CD14-positive monocyte (primary cell): Measurements from ENCODE around the gene PRRC2B. TPM values are rescaled to one million over a fixed set of nuclear protein-coding genes. Genes with fewer than 3 reads are reported as not detected.

Experiments used
- DNase-seq, 3 donors: peaks; one replicate each; pipeline ENCODE4 v3.0.0-alpha.2; 2011 to 2022
- H2AFZ ChIP-seq: 2 replicates; pipeline ENCODE4 v1.6.0; 2012; ENCODE audit warnings: mild to moderate bottlenecking, low read depth, low read length, inconsistent platforms; ENCODE audit not compliant: insufficient read depth, poor library complexity, severe bottlenecking
- H3K27ac ChIP-seq, 2 donors: 1 replicate in 1 of 2; 2 replicates in 1 of 2; pipeline ENCODE4 v1.5.1; 2012 to 2013; ENCODE audit warnings: low read length in 2 of 2, control low read depth in 1 of 2, inconsistent platforms in 1 of 2, low read depth in 1 of 2, mild to moderate bottlenecking in 1 of 2
- H3K27me3 ChIP-seq, 2 donors: one replicate each; pipeline versions ENCODE4 v1.6.0 to v1.6.1; 2011 to 2013; ENCODE audit warnings: low read length in 2 of 2; ENCODE audit not compliant: control insufficient read depth in 2 of 2, insufficient read depth in 2 of 2
- H3K36me3 ChIP-seq, 2 donors: replicated peaks in 1 of 2; 1 replicate in 1 of 2; 2 replicates in 1 of 2; pipeline versions ENCODE4 v1.5.1 to v1.6.1; 2012 to 2013; ENCODE audit warnings: low read length in 2 of 2, control low read depth in 1 of 2, inconsistent platforms in 1 of 2, mild to moderate bottlenecking in 1 of 2; ENCODE audit not compliant: insufficient read depth in 2 of 2, control insufficient read depth in 1 of 2
- H3K4me1 ChIP-seq, 2 donors: 1 replicate in 1 of 2; 2 replicates in 1 of 2; pipeline versions ENCODE4 v1.5.1 to v1.6.1; 2012 to 2013; ENCODE audit warnings: low read length in 2 of 2, control low read depth in 1 of 2, inconsistent platforms in 1 of 2, mild to moderate bottlenecking in 1 of 2, moderate library complexity in 1 of 2; ENCODE audit not compliant: insufficient read depth in 2 of 2, control insufficient read depth in 1 of 2
- H3K4me2 ChIP-seq: replicated peaks from 2 replicates; pipeline ENCODE3; 2012; ENCODE audit warnings: low read length, moderate library complexity, mild to moderate bottlenecking; ENCODE audit not compliant: poor library complexity, severe bottlenecking; ENCODE audit errors: extremely low read depth
- H3K4me3 ChIP-seq, 3 experiments: fragments of 200-600 bp in 1 of 3; sonication (generic) in 1 of 3; replicated peaks in 1 of 3; 1 replicate in 2 of 3; 2 replicates in 1 of 3; pipeline ENCODE4 v1.5.1; 2011 to 2013; ENCODE audit warnings: low read length in 3 of 3, mild to moderate bottlenecking in 3 of 3, control low read depth in 2 of 3, low read depth in 2 of 3, inconsistent platforms in 1 of 3, moderate library complexity in 1 of 3
- H3K79me2 ChIP-seq: 2 replicates; pipeline ENCODE4 v1.6.0; 2012; ENCODE audit warnings: mild to moderate bottlenecking, control low read depth, inconsistent platforms, low read length, moderate library complexity; ENCODE audit not compliant: insufficient read depth
- H3K9ac ChIP-seq: 2 replicates; pipeline ENCODE4 v1.6.0; 2017; ENCODE audit warnings: low read length, mild to moderate bottlenecking; ENCODE audit not compliant: insufficient read depth, poor library complexity, severe bottlenecking
- H3K9me3 ChIP-seq, 2 donors: replicated peaks in 1 of 2; 1 replicate in 1 of 2; 2 replicates in 1 of 2; pipeline versions ENCODE4 v1.5.1 to v1.6.1; 2012 to 2013; ENCODE audit warnings: low read length in 2 of 2, control low read depth in 1 of 2; ENCODE audit not compliant: control insufficient read depth in 1 of 2, insufficient read depth in 1 of 2
- H4K20me1 ChIP-seq: 2 replicates; pipeline ENCODE4 v1.6.0; 2012; ENCODE audit warnings: mild to moderate bottlenecking, low read length, control low read depth, moderate library complexity; ENCODE audit not compliant: insufficient read depth
- H3K27ac Mint-ChIP-seq, 7 donors: one replicate each; pipeline ENCODE4 v1.8.0; 2020; ENCODE audit warnings: mild to moderate bottlenecking in 7 of 7, mixed read lengths in 7 of 7, moderate library complexity in 6 of 7, inconsistent platforms in 2 of 7
- H3K27me3 Mint-ChIP-seq, 3 donors: one replicate each; pipeline ENCODE4 v1.8.0; 2021 to 2022; ENCODE audit warnings: low read depth in 3 of 3, mild to moderate bottlenecking in 3 of 3, mixed read lengths in 3 of 3, moderate library complexity in 3 of 3, inconsistent platforms in 1 of 3
- H3K36me3 Mint-ChIP-seq, 2 donors: one replicate each; pipeline ENCODE4 v1.8.0; 2020; ENCODE audit warnings: mixed read lengths in 2 of 2, inconsistent platforms in 1 of 2, mild to moderate bottlenecking in 1 of 2
- H3K4me1 Mint-ChIP-seq: one replicate; pipeline ENCODE4 v1.8.0; 2020; ENCODE audit warnings: mild to moderate bottlenecking, mixed read lengths
- H3K4me3 Mint-ChIP-seq, 2 donors: one replicate each; pipeline ENCODE4 v1.8.0; 2020; ENCODE audit warnings: mild to moderate bottlenecking in 2 of 2, mixed read lengths in 2 of 2, moderate library complexity in 1 of 2
- H3K9me3 Mint-ChIP-seq, 7 donors: one replicate each; pipeline ENCODE4 v1.8.0; 2020 to 2022; ENCODE audit warnings: mixed read lengths in 7 of 7, mild to moderate bottlenecking in 6 of 7, moderate library complexity in 6 of 7, inconsistent platforms in 2 of 7
- CTCF ChIP-seq: fragments of 200-600 bp; IDR thresholded peaks from one replicate; pipeline ENCODE4 v1.8.0; 2022; ENCODE audit warnings: antibody characterized with exemption, mild to moderate bottlenecking
- WGBS: methylation state at CpG from one replicate; pipeline ENCODE4 v1.1.5; 2013; ENCODE audit warnings: missing lambda C conversion rate; ENCODE audit not compliant: insufficient coverage; 5-methylcytosine and 5-hydroxymethylcytosine counted together
- intact Hi-C, 2 donors: fragments of 100-400 bp; cut with micrococcal nuclease; formaldehyde crosslinking; loops; one replicate each; pipeline versions ENCODE4 v1.15.0 to v1.15.1; 2023
- polyA plus RNA-seq, 3 donors: library from polyadenylated mRNA; depleted of rRNA in 1 of 3; unstranded in 2 of 3; stranded (reverse) in 1 of 3; fragments of 300-500 nt in 2 of 3; fragments of >200 nt in 1 of 3; fragmentation: Illumina TruSeq in 2 of 3; gene quantifications; 1 replicate in 2 of 3; 2 replicates in 1 of 3; pipeline ENCODE4 v1.2.3, GENCODE V29; 2012 to 2021

PRRC2B gene
- polyA plus RNA-seq, 3 donors: 2.8 to 36.2 (median 8.6) TPM

DNA sequence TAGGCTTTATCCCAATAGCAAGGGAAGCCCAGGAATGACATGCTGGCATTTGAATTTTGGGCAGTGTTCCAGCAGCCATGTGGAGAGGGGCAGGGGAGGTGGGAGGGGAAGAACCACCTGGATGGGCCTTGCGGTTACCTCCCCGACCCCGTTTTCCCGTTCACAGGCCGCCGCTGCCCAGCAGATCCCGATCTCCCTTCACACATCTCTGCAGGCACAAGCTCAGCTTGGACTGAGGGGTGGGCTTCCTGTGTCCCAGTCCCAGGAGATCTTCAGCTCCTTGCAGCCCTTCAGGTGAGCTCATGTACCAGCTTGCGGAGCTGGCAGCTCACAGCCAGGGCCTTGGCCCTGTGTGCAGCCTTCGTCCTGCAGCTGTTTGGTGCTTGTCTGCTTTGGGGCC lies 93.1 kb downstream of the PRRC2B start:
- intact Hi-C loops: no loop called here
- Mint-ChIP-seq H3K4me3 (no peak overlapping the region), H3K9me3 (peaks cover 0 to 2% (median 0%) of the 10 kb centered on the region in 7 donors), H3K27me3 (peaks cover 0 to 1% (median 0%) of the 10 kb centered on the region in 3 donors), H3K4me1 (no peaks in the 10 kb centered on the region), H3K27ac (peak overlapping the region in 1 of 7 donors; percentile 51), H3K36me3 (peaks cover 99 to 100% of the 10 kb centered on the region in 2 donors)
- Histone ChIP-seq H3K4me3 (no peak overlapping the region), H3K36me3 (peaks cover 98 to 100% of the 10 kb centered on the region in 2 donors), H3K9me3 (no peaks in the 10 kb centered on the region), H3K79me2 (no peaks in the 10 kb centered on the region), H3K4me2 (no peak overlapping the region), H3K4me1 (no peaks in the 10 kb centered on the region), H3K27me3 (no peaks in the 10 kb centered on the region), H3K27ac (no peak overlapping the region), H4K20me1 (peaks cover 38% of the 10 kb centered on the region), H3K9ac (no peak overlapping the region), H2AFZ (no peak overlapping the region)
- WGBS: 100% methylated on average over 1 of the region's 9 CpGs
- no peak for DNase-seq
- TF ChIP-seq CTCF: no peak

GRCh38 chr9:131487621-131488031 lies 93.7 kb downstream of the PRRC2B start:
- H3K27ac Mint-ChIP-seq: peak overlapping the region in 3 of 7 donors; percentile 21 to 44 (median 21)
- intact Hi-C loops: no loop called here

More at GRCh38 chr9:131487621-131488031, 93.7 kb downstream of the PRRC2B start:
- H3K9me3 ChIP-seq: no peaks in the 10 kb centered on the region
- no peaks in the 10 kb centered on the region for H3K4me1 Mint-ChIP-seq
- no peaks in the 10 kb centered on the region for H3K27me3 ChIP-seq
- H3K79me2 ChIP-seq: no peaks in the 10 kb centered on the region
- H3K4me3 Mint-ChIP-seq: no peak overlapping the region
- peaks cover 40% of the 10 kb centered on the region for H4K20me1 ChIP-seq
- no peak overlapping the region for H3K4me2 ChIP-seq
- peaks cover 0 to 2% (median 0%) of the 10 kb centered on the region in 7 donors for H3K9me3 Mint-ChIP-seq
- no peak for DNase-seq
- no peak for TF ChIP-seq CTCF
- no peak overlapping the region for H2AFZ ChIP-seq
- no peak overlapping the region for H3K4me3 ChIP-seq
- no peak overlapping the region for H3K9ac ChIP-seq
- peaks cover 98 to 100% of the 10 kb centered on the region in 2 donors for H3K36me3 ChIP-seq
- peaks cover 0 to 1% (median 0%) of the 10 kb centered on the region in 3 donors for H3K27me3 Mint-ChIP-seq
- WGBS: 83% methylated on average over 14 of the region's 14 CpGs
- H3K27ac ChIP-seq: no peak overlapping the region
- H3K4me1 ChIP-seq: no peaks in the 10 kb centered on the region
- peaks cover 99 to 100% of the 10 kb centered on the region in 2 donors for H3K36me3 Mint-ChIP-seq
